ENCODE data around the gene CABP5. TPM values are rescaled to one million over a fixed set of nuclear protein-coding genes. Genes with fewer than 3 reads are reported as not detected.
A peak's percentile ranks its signal among the peaks of the same experiment; 100 is the strongest.

The CABP5 gene
- total RNA-seq, 1 experiment from 2014 or later, result not detected

- Histone ChIP-seq H4K5ac (ENCODE audit: insufficient read length, low read depth, low read length) (peak overlapping the region; percentile 51), H2AFZ (ENCODE audit: low read length) (no peak overlapping the region), H3K23ac (ENCODE audit: insufficient read length, low read depth, low read length) (no peak overlapping the region), H2BK12ac (ENCODE audit: insufficient read length, low read depth, low read length) (no peak overlapping the region), H3K27ac (ENCODE audit: insufficient read length, low read depth, low read length) (no peak overlapping the region), H2BK15ac (ENCODE audit: low read depth, low read length) (no peak overlapping the region), H3K4me1 (ENCODE audit: insufficient read depth, low read length) (no peaks in the 10 kb centered on the region; the same call in 1 of the 2 replicates), H4K8ac (replicated peaks; ENCODE audit: insufficient read length, low read depth, low read length) (no peak overlapping the region), H3K56ac (ENCODE audit: insufficient read length, low read depth, low read length) (no peak overlapping the region), H3K79me2 (ENCODE audit: insufficient read depth, low read length) (no peaks in the 10 kb centered on the region), H3K4ac (ENCODE audit: low read depth, low read length) (no peak overlapping the region), H2BK5ac (ENCODE audit: insufficient read length, low read length) (no peak overlapping the region), H3K9ac (ENCODE audit: extremely low read depth, insufficient read length, low read length) (no peak overlapping the region), H2BK20ac (ENCODE audit: low read depth, low read length, poor library complexity, severe bottlenecking) (no peak overlapping the region), H4K20me1 (ENCODE audit: control insufficient read depth, insufficient read depth, insufficient read length) (no peaks in the 10 kb centered on the region), H3K79me1 (ENCODE audit: insufficient read depth, low read depth, low read length, poor library complexity, severe bottlenecking) (no peaks in the 10 kb centered on the region), H3K9me3 (ENCODE audit: control insufficient read depth, low read depth, low read length) (no peaks in the 10 kb centered on the region), H3K18ac (ENCODE audit: insufficient read length, low read depth, low read length) (peak overlapping the region; percentile 38), H3K4me2 (ENCODE audit: insufficient read depth, insufficient read length, low read length) (no peak overlapping the region), H2AK5ac (ENCODE audit: insufficient read length, low read length) (no peak overlapping the region), H3K27me3 (ENCODE audit: insufficient read depth, low read length) (no peaks in the 10 kb centered on the region), H3K14ac (ENCODE audit: insufficient read depth, low read length) (no peak overlapping the region; the same call in 1 of the 2 replicates), H3T11ph (ENCODE audit: low read length) (no peak overlapping the region), H2BK120ac (ENCODE audit: low read depth, low read length, poor library complexity, severe bottlenecking) (no peak overlapping the region), H4K91ac (ENCODE audit: insufficient read length, low read depth, low read length) (no peak overlapping the region), H3K23me2 (ENCODE audit: insufficient read length, low read depth, low read length, poor library complexity, severe bottlenecking) (no peaks in the 10 kb centered on the region)
- Mint-ChIP-seq H3K9me3 (peaks cover 3 to 6% of the 10 kb centered on the region in 2 experiments; a peak in 3 of 5 replicates), H3K4me3 (peak overlapping the region in 1 of 2 experiments; percentile 11; a peak in 1 of 5 replicates), H3K27ac (no peak overlapping the region), H3K27me3 (ENCODE audit: low read depth) (peaks cover 5% of the 10 kb centered on the region), H3K4me1 (peaks cover 9 to 15% of the 10 kb centered on the region in 2 experiments), H3K36me3 (ENCODE audit: insufficient read depth in 1 of 3, low read depth in 3 of 3) (peaks cover 2 to 6% (median 6%) of the 10 kb centered on the region in 3 experiments; a peak in 5 of 7 replicates)
- no CpG with 5 or more reads among the region's 2 CpGs for WGBS (ENCODE audit: extremely low coverage, insufficient read length, low lambda C conversion rate)
- TF ChIP-seq CTCF (conservative IDR thresholded peaks at IDR 0.05), result peak; percentile 52; the same call in 2 of the 3 replicates
- DNase-seq, result no peak
Observed at GRCh38 chr19:48069435-48069834, 25.6 kb upstream of the CABP5 start.
